IMR-90 (cell line): Measurements from ENCODE around the gene MAP1A. TPM values are rescaled to one million over a fixed set of nuclear protein-coding genes. Genes with fewer than 3 reads are reported as not detected.

Source experiments
- ATAC-seq: fragments of 200-7000 bp; cut with Tn5 transposase; 2 replicates; pipeline ENCODE4 v1.9.1; 2020; ENCODE audit warnings: low read depth, mild to moderate bottlenecking, moderate library complexity
- BruUV-seq: library from RNA; stranded (reverse); fragments of 400-500 nt; replicated peaks from 2 replicates; lab custom pipeline; 2021; lab: Mats Ljungman, UMichigan
- CTCF ChIA-PET: fragments of 300-600 bp; formaldehyde crosslinking; extraction: SDS; loops from one replicate; lab custom pipeline; 2021; ENCODE audit warnings: antibody characterized with exemption; lab: Yijun Ruan, JAX
- POLR2A ChIA-PET: fragments of 300-600 bp; sonication (Branson Sonifier 250); formaldehyde crosslinking; loops from one replicate; lab custom pipeline; 2022; ENCODE audit warnings: antibody characterized with exemption; ENCODE audit not compliant: unreplicated experiment; lab: Charles Lee
- DNase-seq: peaks from one replicate; pipeline ENCODE4 v3.0.0; 2013
- H2AFZ ChIP-seq: replicated peaks from 2 replicates; pipeline ENCODE3; 2013; ENCODE audit warnings: low read length, mild to moderate bottlenecking; ENCODE audit not compliant: poor library complexity
- H2AK5ac ChIP-seq: 2 replicates; pipeline ENCODE4 v1.6.1; 2013; ENCODE audit warnings: low read depth, low read length, inconsistent platforms
- H2AK9ac ChIP-seq: replicated peaks from 2 replicates; pipeline ENCODE3; 2013; ENCODE audit warnings: mild to moderate bottlenecking, low read depth, low read length, moderate library complexity; ENCODE audit not compliant: poor library complexity
- H2BK120ac ChIP-seq: 2 replicates; pipeline ENCODE4 v1.6.1; 2013; ENCODE audit warnings: low read depth, low read length, inconsistent platforms
- H2BK15ac ChIP-seq: 3 replicates; pipeline ENCODE4 v1.6.1; 2013; ENCODE audit warnings: low read depth, low read length, inconsistent platforms
- H2BK20ac ChIP-seq: 2 replicates; pipeline ENCODE4 v1.6.1; 2013; ENCODE audit warnings: low read depth, mild to moderate bottlenecking, inconsistent platforms, low read length, moderate library complexity
- H2BK5ac ChIP-seq: 2 replicates; pipeline ENCODE4 v1.6.1; 2013; ENCODE audit warnings: mild to moderate bottlenecking, low read depth, low read length, inconsistent platforms; ENCODE audit not compliant: poor library complexity, severe bottlenecking
- H3K14ac ChIP-seq: replicated peaks from 2 replicates; pipeline ENCODE4 v1.6.1; 2013; ENCODE audit warnings: low read depth, low read length, inconsistent platforms
- H3K18ac ChIP-seq: 2 replicates; pipeline ENCODE4 v1.6.1; 2013; ENCODE audit warnings: low read depth, low read length, control low read depth
- H3K23ac ChIP-seq: 2 replicates; pipeline ENCODE4 v1.6.1; 2013; ENCODE audit warnings: low read depth, low read length, inconsistent platforms
- H3K27ac ChIP-seq: 2 replicates; pipeline ENCODE4 v1.5.1; 2013; ENCODE audit warnings: mild to moderate bottlenecking, control low read depth, low read length; ENCODE audit not compliant: insufficient read depth
- H3K27me3 ChIP-seq: 2 replicates; pipeline ENCODE4 v1.6.1; 2013; ENCODE audit warnings: low read length; ENCODE audit not compliant: control insufficient read depth, insufficient read depth
- H3K36me3 ChIP-seq: 2 replicates; pipeline ENCODE4 v1.6.1; 2013; ENCODE audit warnings: low read length, mixed read lengths; ENCODE audit not compliant: control insufficient read depth, insufficient read depth
- H3K4ac ChIP-seq: 2 replicates; pipeline ENCODE4 v1.6.1; 2013; ENCODE audit warnings: low read depth, low read length, inconsistent platforms
- H3K4me1 ChIP-seq: 2 replicates; pipeline ENCODE4 v1.6.1; 2013; ENCODE audit warnings: low read length, mixed read lengths; ENCODE audit not compliant: control insufficient read depth, insufficient read depth
- H3K4me2 ChIP-seq: 2 replicates; pipeline ENCODE4 v1.6.1; 2013; ENCODE audit warnings: low read depth, mild to moderate bottlenecking, control low read depth, low read length, moderate library complexity
- H3K4me3 ChIP-seq: 2 replicates; pipeline ENCODE4 v1.5.1; 2013; ENCODE audit warnings: low read depth, mild to moderate bottlenecking, control low read depth, low read length, moderate library complexity; ENCODE audit not compliant: insufficient read depth
- H3K56ac ChIP-seq: 2 replicates; pipeline ENCODE4 v1.6.1; 2013; ENCODE audit warnings: low read length, inconsistent platforms; ENCODE audit not compliant: insufficient read depth; ENCODE audit errors: extremely low read depth
- H3K79me1 ChIP-seq, 2 experiments: 2 replicates each; pipeline ENCODE4 v1.6.1; 2013; ENCODE audit warnings: low read length in 2 of 2, inconsistent platforms in 1 of 2, low read depth in 1 of 2
- H3K9ac ChIP-seq: 2 replicates; pipeline ENCODE4 v1.6.1; 2013; ENCODE audit warnings: low read depth, low read length, control low read depth
- H3K9me1 ChIP-seq: 2 replicates; pipeline ENCODE4 v1.6.1; 2013; ENCODE audit warnings: low read length, inconsistent platforms; ENCODE audit not compliant: insufficient read depth
- H3K9me3 ChIP-seq: 2 replicates; pipeline ENCODE4 v1.6.1; 2013; ENCODE audit warnings: low read length; ENCODE audit not compliant: control insufficient read depth, insufficient read depth
- H4K20me1 ChIP-seq: 2 replicates; pipeline ENCODE4 v1.6.1; 2013; ENCODE audit warnings: low read length, inconsistent platforms; ENCODE audit not compliant: insufficient read depth
- H4K5ac ChIP-seq: 2 replicates; pipeline ENCODE4 v1.6.1; 2013; ENCODE audit warnings: mild to moderate bottlenecking, low read depth, low read length, control low read depth
- H4K8ac ChIP-seq, 2 experiments: 2 replicates each; pipeline ENCODE4 v1.6.1; 2013; ENCODE audit warnings: low read depth in 2 of 2, low read length in 2 of 2, control low read depth in 1 of 2, inconsistent platforms in 1 of 2
- H4K91ac ChIP-seq: 2 replicates; pipeline ENCODE4 v1.6.1; 2013; ENCODE audit warnings: low read depth, low read length, inconsistent platforms; ENCODE audit not compliant: insufficient read depth
- MAFK ChIP-seq: IDR thresholded peaks from 2 replicates; pipeline ENCODE4 v1.6.1; 2012; ENCODE audit warnings: low read depth, low read length, improper control_type of control experiment
- MAZ ChIP-seq: IDR thresholded peaks from 2 replicates; pipeline ENCODE4 v1.6.1; 2012; ENCODE audit warnings: low read depth, mild to moderate bottlenecking, low read length, improper control_type of control experiment, moderate library complexity, borderline replicate concordance
- MXI1 ChIP-seq: IDR thresholded peaks from 2 replicates; pipeline ENCODE4 v1.6.1; 2012; ENCODE audit warnings: low read depth, mild to moderate bottlenecking, low read length, moderate library complexity, borderline replicate concordance
- NFE2L2 ChIP-seq: fragments of 150-350 bp; IDR thresholded peaks from 2 replicates; pipeline ENCODE4 v1.6.1; 2016; ENCODE audit warnings: low read depth, mild to moderate bottlenecking, low read length
- RFX5 ChIP-seq: IDR thresholded peaks from 2 replicates; pipeline ENCODE4 v1.8.0; 2012; ENCODE audit warnings: low read depth, mild to moderate bottlenecking, low read length, moderate library complexity
- WGBS, 2 experiments: methylation state at CpG; one replicate each; pipeline versions ENCODE4 v1.1.5 to v1.1.7; 2013; ENCODE audit warnings: missing lambda C conversion rate in 2 of 2; ENCODE audit not compliant: insufficient read length in 1 of 2; ENCODE audit errors: extremely low coverage in 2 of 2; 5-methylcytosine and 5-hydroxymethylcytosine counted together
- dilution Hi-C: fragments of 300-500 bp; cut with HindIII; formaldehyde crosslinking; loops from one replicate; pipeline ENCODE4 v1.14.3; 2018; ENCODE audit warnings: low sequenced_read_pairs; ENCODE audit not compliant: unreplicated experiment
- in situ Hi-C: fragments of 300-500 bp; cut with MboI; formaldehyde crosslinking; loops from 3 replicates; pipeline ENCODE4 v1.14.3; 2019; ENCODE audit warnings: low sequenced_read_pairs, inconsistent platforms, mixed read lengths
- intact Hi-C: fragments of 100-400 bp; cut with micrococcal nuclease; formaldehyde crosslinking; loops from 2 replicates; pipeline ENCODE4 v1.10.0; 2022
- polyA plus RNA-seq, 3 experiments: library from polyadenylated mRNA; depleted of rRNA; stranded (reverse); fragments of >200 nt; gene quantifications; 2 replicates each; pipeline ENCODE4 v1.2.3, GENCODE V29; 2012; ENCODE audit warnings: low replicate concordance in 1 of 3
- total RNA-seq: library from RNA; depleted of rRNA; stranded (reverse); fragments of >200 nt; gene quantifications from 2 replicates; pipeline ENCODE4 v1.2.3, GENCODE V29; 2012
- TF ChIP-seq, protein P1 (sequence below): fragments of 150-350 bp; IDR thresholded peaks from 2 replicates; pipeline ENCODE4 v1.6.1; 2017; ENCODE audit warnings: mild to moderate bottlenecking, antibody characterized with exemption, low read length, low read depth

The MAP1A gene
- total and polyA plus RNA-seq, 2 of the 4 experiments (the other 2 are of a cell fraction): 28.7 to 48.2 TPM

DNA sequence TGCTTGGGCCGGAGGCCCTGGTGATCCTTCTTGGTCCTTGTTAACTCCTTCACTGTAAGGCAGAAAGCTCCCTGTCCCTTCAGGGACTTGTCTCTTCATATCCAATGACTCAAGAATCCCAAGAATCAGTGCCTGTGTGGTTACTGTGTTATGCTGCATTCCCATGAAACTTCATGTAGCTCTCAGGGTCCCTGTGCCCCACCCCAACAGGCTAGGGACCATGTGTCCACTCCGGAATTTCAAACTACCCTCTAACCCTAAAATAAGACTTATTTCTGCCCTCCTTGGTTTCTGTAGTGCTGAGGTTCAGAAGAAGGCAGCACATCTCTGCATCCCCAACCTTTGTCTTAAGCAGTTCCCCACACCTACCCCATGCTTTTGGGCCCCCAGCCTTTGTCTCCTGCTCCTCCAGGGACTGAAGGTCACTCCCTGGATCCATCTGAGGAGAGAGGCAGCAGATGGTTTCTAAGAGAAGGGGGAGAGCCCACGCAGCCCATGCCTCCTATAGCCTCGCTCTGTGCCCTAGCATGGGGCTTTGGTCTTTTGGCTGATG lies 531 bp upstream of the MAP1A start (continued):
- TF ChIP-seq RFX5: no peak

DNA sequence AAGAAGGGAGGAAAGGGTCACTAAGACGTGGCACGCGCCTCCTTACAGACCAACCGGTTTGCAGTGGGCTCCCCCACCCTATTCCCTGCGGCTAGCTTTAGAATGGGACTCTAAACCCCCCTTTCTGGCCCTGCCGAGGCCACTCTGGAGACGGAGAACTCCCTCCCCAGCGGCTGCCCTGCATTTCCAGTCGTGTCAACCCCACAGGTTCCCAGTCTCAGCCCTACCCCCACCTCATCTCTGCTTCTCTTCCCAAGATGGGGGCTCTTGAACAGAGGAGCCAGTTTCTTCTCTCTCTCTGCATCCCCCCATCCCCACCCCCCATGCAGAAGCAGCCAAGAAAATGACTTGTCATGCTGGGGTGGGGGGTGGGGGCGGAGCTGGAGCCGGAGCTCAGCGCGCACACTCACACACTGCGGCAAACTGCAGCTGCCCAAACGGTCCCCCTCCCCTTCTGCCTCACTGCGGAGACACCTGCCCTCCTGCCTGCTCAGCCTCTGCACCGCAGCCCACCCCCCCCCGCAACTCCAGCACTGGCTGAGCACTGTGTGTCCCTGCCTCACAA lies 871 bp downstream of the MAP1A start:
- Histone ChIP-seq H2BK20ac (peak overlapping the region; percentile 83; the same call in 1 of the 2 replicates), H3K4me3 (peak overlapping the region; percentile 79), H4K5ac (peak overlapping the region; percentile 20), H3K23ac (peak overlapping the region; percentile 99), H3K14ac (peak overlapping the region; percentile 100), H3K18ac (peak overlapping the region; percentile 68), H3K9me1 (peaks cover 36% of the 10 kb centered on the region), H4K20me1 (peaks cover 39% of the 10 kb centered on the region), H2BK120ac (peak overlapping the region; percentile 88), H2AFZ (peak overlapping the region; percentile 90), H3K4me1 (peaks cover 20% of the 10 kb centered on the region), H2BK5ac (peak overlapping the region; percentile 92), H2AK9ac (peak overlapping the region; percentile 100), H3K9me3 (no peaks in the 10 kb centered on the region), H3K36me3 (peaks cover 27% of the 10 kb centered on the region), H3K27ac (peak overlapping the region; percentile 72), H2AK5ac (peak overlapping the region; percentile 100), H2BK15ac (peak overlapping the region; percentile 91; the same call in 1 of the 3 replicates), H3K79me1 (peaks cover 33 to 76% of the 10 kb centered on the region in 2 experiments), H3K27me3 (no peaks in the 10 kb centered on the region), H4K8ac (peak overlapping the region; percentile 51 to 97; a peak in 3 of 4 replicates), H3K56ac (peak overlapping the region; percentile 98), H3K4me2 (peak overlapping the region; percentile 75), H3K9ac (peak overlapping the region; percentile 83), H3K4ac (peak overlapping the region; percentile 100), H4K91ac (peak overlapping the region; percentile 95)
- WGBS, 2 experiments: 0% methylated on average over 2 of the region's 18 CpGs; no CpG with 5 or more reads in 1 of the 2 experiments
- dilution Hi-C loops: no loop called here
- DNase-seq (peak; percentile 63), ATAC-seq (peak; percentile 46)
- intact Hi-C loops: loop anchor here (1.0 to 10.0 kb wide), 2 partner anchors 77 to 257 kb away; partner anchors contain the start of gene ELL3
- peak; percentile 75 for TF ChIP-seq NFE2L2
- no peak for TF ChIP-seq MAFK
- peak; percentile 94 for TF ChIP-seq MAZ
- TF ChIP-seq, protein P1, sequence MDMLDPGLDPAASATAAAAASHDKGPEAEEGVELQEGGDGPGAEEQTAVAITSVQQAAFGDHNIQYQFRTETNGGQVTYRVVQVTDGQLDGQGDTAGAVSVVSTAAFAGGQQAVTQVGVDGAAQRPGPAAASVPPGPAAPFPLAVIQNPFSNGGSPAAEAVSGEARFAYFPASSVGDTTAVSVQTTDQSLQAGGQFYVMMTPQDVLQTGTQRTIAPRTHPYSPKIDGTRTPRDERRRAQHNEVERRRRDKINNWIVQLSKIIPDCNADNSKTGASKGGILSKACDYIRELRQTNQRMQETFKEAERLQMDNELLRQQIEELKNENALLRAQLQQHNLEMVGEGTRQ: no peak
- TF ChIP-seq MXI1: peak; percentile 50; the same call in 1 of the 2 replicates
- POLR2A ChIA-PET: interaction anchor here (0.6 kb wide), 1 partner anchor 1310 kb away, joined by 3 read pairs; no protein-coding TSS in a partner anchor
- CTCF ChIA-PET: no interaction called here
- no TSS peak for BruUV-seq
- in situ Hi-C loops: no loop called here
